GM12878 (cell line): Measurements from ENCODE around the gene CRX. TPM values are rescaled to one million over a fixed set of nuclear protein-coding genes. Genes with fewer than 3 reads are reported as not detected.
"Not testable (repeated sequence)": the region's sequence is repeated elsewhere in the genome, so short reads cannot be mapped to it uniquely, and the experiment has no call there.

Experiments used
- ATAC-seq: fragments of 200-7000 bp; cut with Tn5 transposase; 3 replicates; pipeline ENCODE4 v1.9.1; 2020; ENCODE audit warnings: mild to moderate bottlenecking, moderate library complexity
- BruUV-seq: library from RNA; stranded (reverse); fragments of 400-500 nt; replicated peaks from 2 replicates; lab custom pipeline; 2021; lab: Mats Ljungman, UMichigan
- CTCF ChIA-PET: fragments of 300-600 bp; sonication (Branson Sonifier 250); formaldehyde crosslinking; extraction: SDS; loops from one replicate; lab custom pipeline; 2021; ENCODE audit warnings: inconsistent platforms; lab: Yijun Ruan, JAX
- POLR2A ChIA-PET: fragments of 350-600 bp; formaldehyde crosslinking; extraction: SDS; loops from one replicate; lab custom pipeline; 2021; ENCODE audit warnings: inconsistent platforms; lab: Charles Lee
- RAD21 ChIA-PET: fragments of 300-600 bp; sonication (Branson Sonifier 250); formaldehyde crosslinking; loops from one replicate; lab custom pipeline; 2023; ENCODE audit warnings: antibody characterized with exemption; ENCODE audit not compliant: unreplicated experiment; lab: Charles Lee
- SMC1A ChIA-PET: fragments of 300-600 bp; sonication (Branson Sonifier 250); formaldehyde crosslinking; loops from one replicate; lab custom pipeline; 2023; ENCODE audit not compliant: unreplicated experiment, uncharacterized antibody; lab: Charles Lee
- DNase-seq: peaks from one replicate; pipeline ENCODE4 v3.0.0-alpha.2; 2011; ENCODE audit warnings: low read depth, low spot score
- FAIRE-seq: peaks from 3 replicates; lab custom pipeline; 2011; peaks lifted over from hg19 to GRCh38; lab: Jason Lieb, UNC
- H2AFZ ChIP-seq: 2 replicates; pipeline ENCODE4 v1.6.0; 2011; ENCODE audit warnings: low read depth, low read length, control low read depth; ENCODE audit not compliant: control insufficient read depth
- H3K27ac ChIP-seq: 2 replicates; pipeline ENCODE4 v1.5.1; 2011; ENCODE audit warnings: control low read depth; ENCODE audit not compliant: control insufficient read depth, insufficient read depth
- H3K27me3 ChIP-seq, 2 experiments: replicated peaks in 1 of 2; 2 replicates each; pipeline versions ENCODE4 v1.6.0 to v1.6.1; 2011; ENCODE audit warnings: low read length in 1 of 2; ENCODE audit not compliant: control insufficient read depth in 2 of 2, insufficient read depth in 2 of 2
- H3K36me3 ChIP-seq, 2 experiments: 2 replicates each; pipeline ENCODE4 v1.5.1; 2011; ENCODE audit warnings: low read length in 1 of 2; ENCODE audit not compliant: control insufficient read depth in 2 of 2, insufficient read depth in 2 of 2
- H3K4me1 ChIP-seq: 2 replicates; pipeline ENCODE4 v1.6.1; 2011; ENCODE audit warnings: mild to moderate bottlenecking, low read length, moderate library complexity, mixed read lengths; ENCODE audit not compliant: control insufficient read depth, insufficient read depth
- H3K4me2 ChIP-seq: 2 replicates; pipeline ENCODE4 v1.6.0; 2011; ENCODE audit warnings: control low read depth; ENCODE audit not compliant: control insufficient read depth, insufficient read depth
- H3K4me3 ChIP-seq: fragments of 200-600 bp; sonication (generic); 2 replicates; pipeline ENCODE4 v1.5.1; 2016
- H3K79me2 ChIP-seq: 2 replicates; pipeline ENCODE4 v1.6.0; 2011; ENCODE audit warnings: low read length; ENCODE audit not compliant: control insufficient read depth, insufficient read depth
- H3K9ac ChIP-seq: 2 replicates; pipeline ENCODE4 v1.8.0; 2011; ENCODE audit warnings: low read length, control low read depth, mixed read lengths; ENCODE audit not compliant: control insufficient read depth, insufficient read depth
- H3K9me3 ChIP-seq: replicated peaks from 3 replicates; pipeline ENCODE4 v1.5.1; 2011; ENCODE audit warnings: mild to moderate bottlenecking, low read length; ENCODE audit not compliant: control insufficient read depth, insufficient read depth
- H4K20me1 ChIP-seq: 2 replicates; pipeline ENCODE4 v1.6.0; 2011; ENCODE audit not compliant: control insufficient read depth, insufficient read depth
- CBX5 ChIP-seq: sonication (generic); IDR thresholded peaks from 2 replicates; pipeline ENCODE4 v1.6.1; 2016; ENCODE audit warnings: low read depth, moderate library complexity, mild to moderate bottlenecking, inconsistent platforms
- CEBPB ChIP-seq, 2 experiments: fragments of 150-350 bp in 1 of 2; IDR thresholded peaks; 2 replicates each; pipeline ENCODE4 v1.6.1; 2012 to 2014; ENCODE audit warnings: low read depth in 2 of 2, low read length in 2 of 2, borderline replicate concordance in 1 of 2, inconsistent platforms in 1 of 2
- NBN ChIP-seq: fragments of 450-650 bp; IDR thresholded peaks from 2 replicates; pipeline ENCODE4 v1.6.1; 2016
- NFYB ChIP-seq: IDR thresholded peaks from 2 replicates; pipeline ENCODE4 v1.6.1; 2011; ENCODE audit warnings: low read depth, mild to moderate bottlenecking, low read length, improper control_type of control experiment, moderate library complexity; ENCODE audit not compliant: insufficient read depth
- NRF1 ChIP-seq: conservative IDR thresholded peaks from 2 replicates; pipeline ENCODE4 v1.6.1; 2011; ENCODE audit warnings: mild to moderate bottlenecking, low read depth, low read length, improper control_type of control experiment
- TAF1 ChIP-seq: IDR thresholded peaks from 2 replicates; pipeline ENCODE4 v1.6.1; 2011; ENCODE audit warnings: mild to moderate bottlenecking, low read depth, low read length, borderline replicate concordance
- ZNF217 ChIP-seq: fragments of 450-650 bp; IDR thresholded peaks from 2 replicates; pipeline ENCODE4 v1.6.1; 2017; ENCODE audit warnings: antibody characterized with exemption, mild to moderate bottlenecking
- WGBS: methylation state at CpG from one replicate; pipeline ENCODE4 v1.1.6; 2016; ENCODE audit warnings: low lambda C conversion rate; ENCODE audit not compliant: insufficient replicate concordance, insufficient coverage; ENCODE audit errors: missing lambda C conversion rate; 5-methylcytosine and 5-hydroxymethylcytosine counted together
- in situ Hi-C: fragments of 300-500 bp; cut with MboI; formaldehyde crosslinking; loops from 9 replicates; pipeline ENCODE4 v1.14.3; 2018; ENCODE audit warnings: mixed read lengths
- intact Hi-C: fragments of 100-400 bp; cut with micrococcal nuclease; formaldehyde crosslinking; loops from one replicate; pipeline ENCODE4 v1.14.2; 2022; ENCODE audit not compliant: unreplicated experiment
- polyA plus RNA-seq, 11 experiments: library from polyadenylated mRNA; depleted of rRNA in 4 of 11; unstranded in 6 of 11; stranded (reverse) in 5 of 11; fragments of >200 nt; fragmentation: Nextera tagmentation in 4 of 11; fragmentation: Illumina TruSeq in 1 of 11; extraction: Ambion mirVana in 4 of 11; extraction: Trizol in 1 of 11; gene quantifications; 1 replicate in 1 of 11; 2 replicates in 10 of 11; pipeline versions ENCODE4 v1.2.1 to v1.2.3, GENCODE V29; 2011 to 2016; ENCODE audit warnings: inconsistent platforms in 2 of 11, missing spikeins in 2 of 11, low read depth in 1 of 11
- total RNA-seq, 4 experiments: library from RNA; depleted of rRNA in 3 of 4; stranded (reverse); fragments of >200 nt in 3 of 4; fragmentation: Illumina TruSeq in 1 of 4; extraction: Trizol in 1 of 4; gene quantifications; 2 replicates each; pipeline versions ENCODE4 v1.2.1 to v1.2.3, GENCODE V29; 2013 to 2021
- TF ChIP-seq, protein P1 (sequence below): fragments of 150-350 bp; IDR thresholded peaks from 2 replicates; pipeline ENCODE4 v1.6.1; 2016; ENCODE audit warnings: low read depth, low read length

CRX gene
- total and polyA plus RNA-seq, 10 of the 15 experiments (the other 5 are each of a cell fraction or from before 2014, with no cell fraction given) = not detected

DNA sequence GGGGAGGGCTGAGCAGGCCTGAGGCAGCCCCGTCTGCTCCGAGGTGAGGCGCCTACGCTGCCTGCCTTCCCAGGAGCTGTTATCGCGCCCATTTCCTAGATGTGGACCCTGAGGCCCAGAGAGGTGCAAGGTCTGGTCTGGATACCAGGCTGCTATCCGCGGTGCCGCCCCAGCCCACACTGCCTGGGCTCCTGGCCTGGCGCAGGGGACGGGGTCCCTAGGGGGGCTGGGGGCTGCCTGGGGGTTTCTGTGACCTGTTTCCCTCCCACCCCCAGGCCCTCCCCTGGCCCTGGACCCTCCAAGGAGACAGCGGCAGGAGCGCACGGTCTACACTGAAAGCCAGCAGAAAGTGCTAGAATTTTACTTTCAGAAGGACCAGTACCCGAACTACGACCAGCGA, 38.1 kb downstream of the CRX start:
- BruUV-seq, H3K4me3 ChIP-seq, H2AFZ ChIP-seq, intact Hi-C loops, H3K4me1 ChIP-seq, H3K36me3 ChIP-seq, H4K20me1 ChIP-seq, H3K27me3 ChIP-seq, RAD21 ChIA-PET, H3K27ac ChIP-seq, H3K4me2 ChIP-seq, H3K9ac ChIP-seq, ATAC-seq, H3K9me3 ChIP-seq, CTCF ChIA-PET, FAIRE-seq, POLR2A ChIA-PET, SMC1A ChIA-PET, H3K79me2 ChIP-seq, DNase-seq: not testable (repeated sequence)
- in situ Hi-C loops = loop anchor here (25.0 kb wide), 1 partner anchor 702 kb away; the partner anchor contains the start of gene SULT2B1
- WGBS = 56% methylated on average over 6 of the region's 17 CpGs

DNA sequence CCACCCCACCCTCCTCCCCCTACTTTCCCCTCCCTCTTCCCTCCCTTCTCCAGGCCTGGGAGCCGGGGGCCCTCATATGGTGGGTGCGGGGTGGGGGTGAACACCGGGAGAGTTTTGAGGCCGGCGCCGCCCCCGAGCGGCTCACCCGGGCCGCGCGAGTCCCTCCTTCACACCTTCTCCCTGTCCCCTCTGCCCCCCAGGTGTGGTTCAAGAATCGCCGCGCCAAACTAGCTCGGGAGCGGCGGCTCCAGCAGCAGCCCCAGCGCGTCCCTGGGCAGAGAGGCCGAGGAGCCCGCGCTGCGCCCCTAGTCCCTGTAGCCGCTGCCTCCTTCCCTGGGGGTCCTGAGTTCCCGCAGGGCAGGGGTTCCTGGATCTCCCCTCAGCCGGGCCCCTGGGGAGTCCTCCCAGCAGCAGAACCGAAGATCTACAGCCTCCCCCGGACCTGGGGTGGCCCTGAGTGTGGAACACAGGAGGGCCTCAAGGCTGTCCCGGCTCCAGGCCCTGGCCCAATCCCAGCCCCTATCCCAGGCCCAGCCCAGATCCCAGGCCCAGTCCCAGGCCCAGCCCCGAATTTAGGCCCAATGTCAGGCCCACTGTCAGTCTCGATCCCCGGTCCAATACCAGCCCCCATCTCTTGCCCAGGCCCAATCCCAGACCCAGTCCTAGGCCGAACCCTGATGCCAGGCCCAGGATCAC, 39.0 kb downstream of the CRX start:
- H3K4me3 ChIP-seq = no peak overlapping the region
- BruUV-seq = no TSS peak
- intact Hi-C loops (no loop called here), in situ Hi-C loops (loop anchor here (25.0 kb wide), 1 partner anchor 702 kb away; the partner anchor contains the start of gene SULT2B1)
- H3K9ac ChIP-seq = no peak overlapping the region
- ChIA-PET SMC1A (no interaction called here), RAD21 (no interaction called here), POLR2A (no interaction called here), CTCF (no interaction called here)
- no peaks in the 10 kb centered on the region for H3K79me2 ChIP-seq
- H3K9me3 ChIP-seq = no peaks in the 10 kb centered on the region; the same call in 1 of the 3 replicates
- no peak overlapping the region for H2AFZ ChIP-seq
- H3K4me2 ChIP-seq = no peak overlapping the region
- no peak overlapping the region for H3K27ac ChIP-seq
- no peaks in the 10 kb centered on the region for H3K36me3 ChIP-seq
- no peaks in the 10 kb centered on the region for H3K27me3 ChIP-seq
- no peak for ATAC-seq
- no peaks in the 10 kb centered on the region for H4K20me1 ChIP-seq
- no peaks in the 10 kb centered on the region for H3K4me1 ChIP-seq
- WGBS = 50% methylated on average over 16 of the region's 34 CpGs
- no peak for FAIRE-seq
- DNase-seq = no peak
- TF ChIP-seq, protein P1, sequence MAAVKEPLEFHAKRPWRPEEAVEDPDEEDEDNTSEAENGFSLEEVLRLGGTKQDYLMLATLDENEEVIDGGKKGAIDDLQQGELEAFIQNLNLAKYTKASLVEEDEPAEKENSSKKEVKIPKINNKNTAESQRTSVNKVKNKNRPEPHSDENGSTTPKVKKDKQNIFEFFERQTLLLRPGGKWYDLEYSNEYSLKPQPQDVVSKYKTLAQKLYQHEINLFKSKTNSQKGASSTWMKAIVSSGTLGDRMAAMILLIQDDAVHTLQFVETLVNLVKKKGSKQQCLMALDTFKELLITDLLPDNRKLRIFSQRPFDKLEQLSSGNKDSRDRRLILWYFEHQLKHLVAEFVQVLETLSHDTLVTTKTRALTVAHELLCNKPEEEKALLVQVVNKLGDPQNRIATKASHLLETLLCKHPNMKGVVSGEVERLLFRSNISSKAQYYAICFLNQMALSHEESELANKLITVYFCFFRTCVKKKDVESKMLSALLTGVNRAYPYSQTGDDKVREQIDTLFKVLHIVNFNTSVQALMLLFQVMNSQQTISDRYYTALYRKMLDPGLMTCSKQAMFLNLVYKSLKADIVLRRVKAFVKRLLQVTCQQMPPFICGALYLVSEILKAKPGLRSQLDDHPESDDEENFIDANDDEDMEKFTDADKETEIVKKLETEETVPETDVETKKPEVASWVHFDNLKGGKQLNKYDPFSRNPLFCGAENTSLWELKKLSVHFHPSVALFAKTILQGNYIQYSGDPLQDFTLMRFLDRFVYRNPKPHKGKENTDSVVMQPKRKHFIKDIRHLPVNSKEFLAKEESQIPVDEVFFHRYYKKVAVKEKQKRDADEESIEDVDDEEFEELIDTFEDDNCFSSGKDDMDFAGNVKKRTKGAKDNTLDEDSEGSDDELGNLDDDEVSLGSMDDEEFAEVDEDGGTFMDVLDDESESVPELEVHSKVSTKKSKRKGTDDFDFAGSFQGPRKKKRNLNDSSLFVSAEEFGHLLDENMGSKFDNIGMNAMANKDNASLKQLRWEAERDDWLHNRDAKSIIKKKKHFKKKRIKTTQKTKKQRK = no peak
- TF ChIP-seq NBN (no peak), TAF1 (no peak), ZNF217 (no peak), NRF1 (no peak), NFYB (no peak), CEBPB (IDR thresholded peaks at IDR 0.05; ENCODE audit: borderline replicate concordance in 1 of 2, low read depth in 2 of 2, low read length in 2 of 2) (no peak), CBX5 (no peak)
